Activated naive CD4-positive, alpha-beta T cell treated with anti-CD3 and anti-CD28 coated beads for 36 hours (primary cell): Measurements from ENCODE around the gene LOC101059915.

Experiments
- CTCF ChIA-PET: fragments of 350-600 bp; sonication (Branson Sonifier 250); formaldehyde crosslinking; loops from one replicate; lab custom pipeline; 2021; ENCODE audit warnings: antibody characterized with exemption; lab: Charles Lee
- DNase-seq: peaks from one replicate; pipeline ENCODE4 v3.0.0-alpha.2; 2020
- H3K27ac Mint-ChIP-seq: one replicate; pipeline ENCODE4 v1.8.0; 2021; ENCODE audit warnings: mild to moderate bottlenecking, mixed read lengths
- H3K27me3 Mint-ChIP-seq: one replicate; pipeline ENCODE4 v1.8.0; 2021; ENCODE audit warnings: low read depth, mixed read lengths
- H3K36me3 Mint-ChIP-seq: one replicate; pipeline ENCODE4 v1.8.0; 2021; ENCODE audit warnings: low read depth, mixed read lengths
- H3K4me1 Mint-ChIP-seq: one replicate; pipeline ENCODE4 v1.8.0; 2021; ENCODE audit warnings: low read depth, mixed read lengths
- H3K4me3 Mint-ChIP-seq: one replicate; pipeline ENCODE4 v1.8.0; 2021; ENCODE audit warnings: mild to moderate bottlenecking, moderate library complexity, mixed read lengths
- H3K9me3 Mint-ChIP-seq: one replicate; pipeline ENCODE4 v1.8.0; 2021; ENCODE audit warnings: mixed read lengths
- intact Hi-C: fragments of 100-400 bp; cut with micrococcal nuclease; formaldehyde crosslinking; loops from one replicate; pipeline ENCODE4 v1.15.1; 2023

LOC101059915 gene

DNA sequence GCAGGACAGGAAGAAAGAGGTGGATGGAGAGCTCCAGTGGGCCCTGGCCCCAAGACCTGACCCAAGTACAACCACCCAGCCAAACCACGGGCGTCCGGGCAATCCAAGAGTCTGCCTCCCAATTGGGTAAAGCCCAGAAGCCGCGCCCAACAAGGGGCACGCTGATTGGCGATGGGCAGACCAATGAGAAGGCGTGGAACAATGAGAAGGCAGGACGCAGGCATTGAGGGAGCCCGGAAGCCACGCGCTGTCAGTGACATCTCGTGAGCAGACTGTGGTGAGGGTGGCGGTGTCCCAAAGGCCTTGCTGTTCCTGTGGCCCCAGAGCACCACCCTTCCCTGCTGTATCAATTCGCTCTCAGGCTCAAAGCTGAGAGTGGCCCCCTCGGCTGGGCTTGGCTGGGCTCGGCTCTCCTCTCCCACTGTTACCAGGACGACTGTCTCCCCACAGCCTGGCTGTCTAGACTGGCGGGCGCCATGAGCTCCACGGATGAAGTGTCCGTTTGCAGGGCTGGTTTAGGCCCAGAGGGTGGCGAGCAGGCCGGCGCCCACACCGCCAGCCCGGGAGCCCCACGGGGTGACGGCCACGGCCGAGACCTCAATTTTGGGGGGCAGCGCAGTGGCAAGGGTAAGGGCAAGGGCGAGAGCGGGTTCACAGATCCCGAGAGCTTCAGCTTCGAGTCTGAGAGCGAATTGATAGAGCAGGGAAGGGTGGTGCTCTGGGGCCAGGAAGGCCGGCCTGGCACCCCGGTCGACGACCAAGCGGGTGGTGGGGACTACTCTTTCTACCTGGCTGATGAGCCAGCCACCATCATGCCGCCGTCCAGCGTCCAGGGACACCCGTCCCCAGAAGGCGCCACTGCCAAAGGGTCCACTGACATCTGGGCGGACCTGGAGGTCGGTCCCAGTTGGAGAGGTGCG is at the start of gene LOC101059915:
TSS of gene LOC101059915 (plus strand) at position 219 of the 920 bp plus-strand sequence.
- intact Hi-C loops: no loop called here
- CTCF ChIA-PET: interaction anchor here (1.5 kb wide), 1 partner anchor 192 kb away, joined by 3 read pairs; no protein-coding TSS in a partner anchor
- no peak for DNase-seq
- Mint-ChIP-seq H3K4me3 (no peak within 1 kb of the TSS), H3K27ac (no peak within 1 kb of the TSS), H3K27me3 (peaks cover 1% of the 10 kb centered on the region), H3K36me3 (no peaks in the 10 kb centered on the region), H3K4me1 (peaks cover 36% of the 10 kb centered on the region), H3K9me3 (no peaks in the 10 kb centered on the region)

GRCh38 chrX:71617742-71618141 is 49.6 kb upstream of the LOC101059915 start:
- H3K36me3 Mint-ChIP-seq: peaks cover 21% of the 10 kb centered on the region
- H3K27ac Mint-ChIP-seq: peak overlapping the region; percentile 96
- peaks cover 1% of the 10 kb centered on the region for H3K9me3 Mint-ChIP-seq
- no peak for DNase-seq
- CTCF ChIA-PET: interaction anchor here (0.7 to 0.9 kb wide), 2 partner anchors 26 to 58 kb away, joined by 3 read pairs; no protein-coding TSS in a partner anchor
- peak overlapping the region; percentile 71 for H3K4me3 Mint-ChIP-seq
- no peaks in the 10 kb centered on the region for H3K27me3 Mint-ChIP-seq
- H3K4me1 Mint-ChIP-seq: peaks cover 68% of the 10 kb centered on the region
- intact Hi-C loops: loop anchor here (2.0 to 10.0 kb wide), 3 partner anchors 437 to 1007 kb away; partner anchors contain the start of gene IL2RG

- H3K4me3 Mint-ChIP-seq: peak within 1 kb of the TSS; percentile 71
- H3K36me3 Mint-ChIP-seq: peaks cover 17% of the 10 kb centered on the region
- CTCF ChIA-PET: interaction anchor here (0.7 to 2.2 kb wide), 4 partner anchors 25 to 59 kb away, joined by 3 to 14 read pairs (median 3); no protein-coding TSS in a partner anchor
- H3K27ac Mint-ChIP-seq: peak within 1 kb of the TSS; percentile 96
- intact Hi-C loops: loop anchor here (2.0 to 10.0 kb wide), 3 partner anchors 438 to 1006 kb away; partner anchors contain the start of gene IL2RG
- H3K9me3 Mint-ChIP-seq: peaks cover 1% of the 10 kb centered on the region
- no peaks in the 10 kb centered on the region for H3K27me3 Mint-ChIP-seq
- H3K4me1 Mint-ChIP-seq: peaks cover 74% of the 10 kb centered on the region
- DNase-seq: peak; percentile 89
These were observed 49.0 kb upstream of the LOC101059915 start, which contains the start of gene CXCR3 for GRCh38 chrX:71618303-71618721. CXCR3 (minus strand) TSS chrX:71618511; CDS start chrX:71618449, 62 bp downstream.

DNA sequence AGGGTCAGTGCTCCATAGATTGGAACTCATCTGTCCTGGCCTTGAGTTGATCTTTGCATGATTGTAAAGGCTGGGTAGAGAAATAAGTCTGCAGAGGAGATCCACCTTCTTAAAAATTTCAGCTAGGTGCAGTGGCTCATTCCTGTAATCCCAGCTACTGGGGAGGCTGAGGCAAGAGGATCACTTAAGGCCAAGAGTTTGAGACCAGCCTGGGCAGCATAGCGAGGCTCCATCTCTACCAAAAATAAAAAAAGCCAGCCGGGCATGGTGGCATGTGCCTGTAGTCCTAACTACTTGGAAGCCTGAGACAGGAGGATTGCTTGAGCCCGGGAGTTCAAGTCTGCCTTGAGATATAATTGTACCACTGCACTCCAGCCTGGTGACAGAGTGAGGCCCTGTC is 48.6 kb upstream of the LOC101059915 start:
- intact Hi-C loops: loop anchor here (1.0 to 10.0 kb wide), 7 partner anchors 32 to 1006 kb away; partner anchors contain the start of gene IL2RG
- Mint-ChIP-seq H3K4me3 (peak overlapping the region; percentile 71), H3K36me3 (peaks cover 13% of the 10 kb centered on the region), H3K27ac (peak overlapping the region; percentile 96), H3K9me3 (peaks cover 1% of the 10 kb centered on the region), H3K4me1 (peaks cover 78% of the 10 kb centered on the region), H3K27me3 (no peaks in the 10 kb centered on the region)
- DNase-seq: no peak
- CTCF ChIA-PET: interaction anchor here (0.9 to 2.2 kb wide), 3 partner anchors 22 to 33 kb away, joined by 3 to 14 read pairs (median 3); no protein-coding TSS in a partner anchor

DNA sequence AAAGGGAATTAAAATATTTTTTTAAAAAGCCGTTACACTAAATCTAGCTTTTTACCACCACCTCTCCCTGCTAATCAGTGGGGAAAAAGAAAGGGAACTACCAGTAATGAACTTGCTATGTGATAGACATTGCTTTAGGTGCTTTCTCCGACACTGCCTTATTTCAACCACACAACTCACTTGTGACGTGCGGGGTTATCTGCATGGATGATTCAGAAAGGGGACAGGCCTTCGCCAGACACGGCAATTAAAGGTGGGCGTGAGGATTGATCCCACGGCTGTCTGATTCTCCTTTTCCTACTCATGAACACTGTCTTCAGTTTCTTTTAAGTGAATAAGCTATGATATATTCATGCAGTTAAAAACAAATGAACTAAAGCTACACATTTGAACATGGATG is 48.2 kb upstream of the LOC101059915 start:
- Mint-ChIP-seq H3K36me3 (peaks cover 12% of the 10 kb centered on the region), H3K9me3 (peaks cover 1% of the 10 kb centered on the region), H3K27ac (peak overlapping the region; percentile 96), H3K4me1 (peaks cover 80% of the 10 kb centered on the region), H3K27me3 (no peaks in the 10 kb centered on the region), H3K4me3 (peak overlapping the region; percentile 71)
- CTCF ChIA-PET: interaction anchor here (0.9 to 2.2 kb wide), 3 partner anchors 23 to 33 kb away, joined by 3 to 14 read pairs (median 3); no protein-coding TSS in a partner anchor
- intact Hi-C loops: loop anchor here (1.0 to 10.0 kb wide), 7 partner anchors 31 to 1006 kb away; partner anchors contain the start of gene IL2RG
- peak; percentile 89 for DNase-seq

- peaks cover 8% of the 10 kb centered on the region for H3K36me3 Mint-ChIP-seq
- intact Hi-C loops: loop anchor here (1.0 to 10.0 kb wide), 7 partner anchors 30 to 1005 kb away; partner anchors contain the start of gene IL2RG
- CTCF ChIA-PET: interaction anchor here (0.9 to 2.2 kb wide), 2 partner anchors 24 to 30 kb away, joined by 3 to 14 read pairs; no protein-coding TSS in a partner anchor
- no peaks in the 10 kb centered on the region for H3K27me3 Mint-ChIP-seq
- peaks cover 1% of the 10 kb centered on the region for H3K9me3 Mint-ChIP-seq
- H3K4me1 Mint-ChIP-seq: peaks cover 83% of the 10 kb centered on the region
- peak overlapping the region; percentile 96 for H3K27ac Mint-ChIP-seq
- H3K4me3 Mint-ChIP-seq: no peak overlapping the region
- DNase-seq: no peak
These were observed 47.4 kb upstream of the LOC101059915 start for GRCh38 chrX:71619986-71620385.

- CTCF ChIA-PET: interaction anchor here (1.5 to 2.3 kb wide), 2 partner anchors 11 to 15 kb away, joined by 8 to 9 read pairs; no protein-coding TSS in a partner anchor
- Mint-ChIP-seq H3K9me3 (peaks cover 1% of the 10 kb centered on the region), H3K4me3 (no peak overlapping the region), H3K27me3 (no peaks in the 10 kb centered on the region), H3K27ac (peak overlapping the region; percentile 71), H3K4me1 (peaks cover 71% of the 10 kb centered on the region), H3K36me3 (peaks cover 1% of the 10 kb centered on the region)
- intact Hi-C loops: loop anchor here (1.0 kb wide), 3 partner anchors 17 to 553 kb away; partner anchors contain the start of gene SNX12
- DNase-seq: no peak
These were observed 45.7 kb upstream of the LOC101059915 start for GRCh38 chrX:71621603-71622002.

- H3K27ac Mint-ChIP-seq: peak overlapping the region; percentile 86
- H3K9me3 Mint-ChIP-seq: peaks cover 1% of the 10 kb centered on the region
- DNase-seq: no peak
- peaks cover 66% of the 10 kb centered on the region for H3K4me1 Mint-ChIP-seq
- CTCF ChIA-PET: interaction anchor here (0.6 to 2.3 kb wide), 5 partner anchors 11 to 30 kb away, joined by 3 to 9 read pairs (median 3); no protein-coding TSS in a partner anchor
- peaks cover 1% of the 10 kb centered on the region for H3K36me3 Mint-ChIP-seq
- no peak overlapping the region for H3K4me3 Mint-ChIP-seq
- no peaks in the 10 kb centered on the region for H3K27me3 Mint-ChIP-seq
- intact Hi-C loops: loop anchor here (1.0 kb wide), 3 partner anchors 16 to 554 kb away; partner anchors contain the start of gene SNX12
These were observed 45.2 kb upstream of the LOC101059915 start for GRCh38 chrX:71622032-71622575.

DNA sequence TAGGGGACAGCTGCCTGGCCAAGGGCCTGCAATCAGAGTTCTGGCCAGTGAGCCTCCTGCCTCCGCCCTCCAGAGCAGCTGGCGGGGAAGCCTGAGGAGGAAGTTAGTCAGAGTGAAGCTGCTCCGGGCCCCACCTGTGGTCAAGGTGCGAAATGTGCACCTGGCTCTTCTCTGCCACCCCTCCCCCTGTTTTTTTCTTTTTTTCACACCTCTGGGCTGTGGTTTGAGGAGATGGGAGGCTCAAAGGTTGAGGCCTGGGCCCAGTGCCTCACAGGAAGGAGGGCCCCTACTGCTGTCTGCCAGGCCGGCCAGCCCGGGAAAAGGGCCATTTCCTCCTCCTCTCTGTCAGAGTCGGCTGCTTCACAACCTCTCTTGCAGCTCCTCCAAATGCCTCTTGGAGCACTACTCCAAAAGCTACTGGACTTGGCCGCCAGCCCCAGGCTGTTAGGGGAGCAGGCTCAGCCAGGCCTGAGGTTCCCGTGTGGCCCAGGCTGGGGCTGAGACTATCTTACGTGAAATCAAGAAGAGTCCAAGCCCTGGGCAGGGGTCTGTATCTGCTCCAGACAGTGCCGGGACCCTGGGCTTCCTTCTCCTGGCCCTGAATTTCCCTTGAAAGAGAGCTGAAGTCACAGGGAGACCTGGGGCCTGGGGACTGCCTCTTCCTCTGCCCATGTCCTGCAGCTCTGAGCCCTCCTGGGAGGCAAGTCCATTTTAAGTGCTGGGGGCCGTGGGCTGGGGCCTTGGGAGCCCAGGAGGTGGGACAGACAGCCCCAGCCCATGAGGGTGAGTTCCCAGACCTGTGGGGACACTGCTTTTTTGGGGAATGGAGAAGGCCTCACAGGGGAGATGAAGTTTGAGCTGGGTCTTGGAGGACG is 44.5 kb upstream of the LOC101059915 start:
- Mint-ChIP-seq H3K36me3 (peaks cover 1% of the 10 kb centered on the region), H3K4me1 (peaks cover 59% of the 10 kb centered on the region), H3K27me3 (no peaks in the 10 kb centered on the region), H3K27ac (peak overlapping the region; percentile 86), H3K9me3 (peaks cover 1% of the 10 kb centered on the region), H3K4me3 (peak overlapping the region; percentile 26)
- CTCF ChIA-PET: interaction anchor here (0.6 to 2.3 kb wide), 9 partner anchors 10 to 133 kb away, joined by 3 to 9 read pairs (median 3); no protein-coding TSS in a partner anchor
- peak; percentile 88 for DNase-seq
- intact Hi-C loops: loop anchor here (1.0 kb wide), 3 partner anchors 15 to 555 kb away; partner anchors contain the start of gene SNX12

DNA sequence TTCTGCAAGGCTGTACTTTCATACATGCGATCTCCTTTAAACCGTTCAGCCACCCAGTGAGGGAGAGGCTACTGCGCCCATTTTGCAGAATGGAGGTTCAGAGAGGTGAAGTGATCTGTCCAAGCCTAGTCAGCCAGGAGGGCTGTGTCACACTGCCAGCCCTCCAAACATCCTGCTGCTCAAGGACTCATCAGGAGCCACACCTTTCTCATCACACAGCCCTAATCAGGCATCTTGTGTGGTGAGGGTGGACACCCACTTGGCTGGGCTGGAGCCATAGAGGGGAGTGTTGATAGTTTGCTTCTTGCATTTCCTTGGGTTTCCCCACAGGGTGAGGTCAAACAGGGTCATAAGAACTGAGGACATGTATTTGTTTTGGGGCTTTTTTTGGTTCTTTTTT is 43.6 kb upstream of the LOC101059915 start:
- H3K4me3 Mint-ChIP-seq: no peak overlapping the region
- DNase-seq: peak; percentile 31
- H3K9me3 Mint-ChIP-seq: peaks cover 1% of the 10 kb centered on the region
- H3K27ac Mint-ChIP-seq: peak overlapping the region; percentile 86
- intact Hi-C loops: no loop called here
- H3K4me1 Mint-ChIP-seq: peaks cover 50% of the 10 kb centered on the region
- H3K36me3 Mint-ChIP-seq: no peaks in the 10 kb centered on the region
- CTCF ChIA-PET: interaction anchor here (0.9 to 2.3 kb wide), 3 partner anchors 9 to 29 kb away, joined by 3 to 9 read pairs (median 6); no protein-coding TSS in a partner anchor
- no peaks in the 10 kb centered on the region for H3K27me3 Mint-ChIP-seq
